AG04450 (cell line): ENCODE measurements around the gene NEURL2. TPM values are rescaled to one million over a fixed set of nuclear protein-coding genes. Genes with fewer than 3 reads are reported as not detected.
"Not testable (repeated sequence)": the region's sequence is repeated elsewhere in the genome, so short reads cannot be mapped to it uniquely, and the experiment has no call there.

Experiments
- CTCF ChIA-PET: fragments of 300-600, 350-600 bp; formaldehyde crosslinking; extraction: SDS; loops from one replicate; lab custom pipeline; 2022; ENCODE audit warnings: antibody characterized with exemption, inconsistent platforms; lab: Charles Lee
- POLR2A ChIA-PET: fragments of 350-600 bp; formaldehyde crosslinking; extraction: SDS; loops from one replicate; lab custom pipeline; 2021; ENCODE audit warnings: antibody characterized with exemption, inconsistent platforms; lab: Yijun Ruan, JAX
- DNase-seq: peaks from one replicate; pipeline ENCODE4 v3.0.0-alpha.2; 2011; ENCODE audit warnings: low read depth, low spot score
- H3K27ac ChIP-seq: one replicate; pipeline ENCODE4 v1.5.1; 2012; ENCODE audit warnings: low read depth, low read length, control low read depth
- H3K27me3 ChIP-seq: one replicate; pipeline ENCODE4 v1.6.0; 2012; ENCODE audit warnings: low read length; ENCODE audit not compliant: control insufficient read depth, insufficient read depth
- H3K4me3 ChIP-seq: 2 replicates; pipeline ENCODE4 v1.5.1; 2011; ENCODE audit warnings: mild to moderate bottlenecking, low read depth, low read length, control low read depth
- H3K9me3 ChIP-seq: 2 replicates; pipeline ENCODE4 v1.5.1; 2012; ENCODE audit warnings: low read length; ENCODE audit not compliant: control insufficient read depth, insufficient read depth
- CTCF ChIP-seq: IDR thresholded peaks from 2 replicates; pipeline ENCODE4 v1.5.1; 2011; ENCODE audit warnings: low read depth, low read length, control low read depth, inconsistent platforms
- polyA plus RNA-seq: library from polyadenylated mRNA; depleted of rRNA; stranded (reverse); fragments of >200 nt; gene quantifications from 2 replicates; pipeline ENCODE4 v1.2.3, GENCODE V29; 2011

Gene NEURL2
- polyA plus RNA-seq, 1 experiment, result 1.1 TPM

- peak; percentile 21; the same call in 1 of the 2 replicates for TF ChIP-seq CTCF
- ChIA-PET CTCF (interaction anchor here (0.5 to 2.8 kb wide), 7 partner anchors 9 to 54 kb away, joined by 3 to 19 read pairs (median 3); no protein-coding TSS in a partner anchor), POLR2A (interaction anchor here (0.7 to 5.1 kb wide), 14 partner anchors 8 to 154 kb away, joined by 3 to 57 read pairs (median 8); partner anchors contain the start of genes CTSA, NEURL2 and PLTP)
- H3K27ac ChIP-seq, result peak overlapping the region; percentile 98
- no peak for DNase-seq
- no peaks in the 10 kb centered on the region for H3K27me3 ChIP-seq
- no peaks in the 10 kb centered on the region; the same call in 1 of the 2 replicates for H3K9me3 ChIP-seq
- H3K4me3 ChIP-seq, result peak overlapping the region; percentile 92
These were observed 42.4 kb upstream of the NEURL2 start for GRCh38 chr20:45933266-45934045.

- DNase-seq, H3K27ac ChIP-seq, H3K4me3 ChIP-seq, H3K27me3 ChIP-seq, H3K9me3 ChIP-seq: not testable (repeated sequence)
- ChIA-PET CTCF (interaction anchor here (1.2 to 1.6 kb wide), 2 partner anchors 38 to 132 kb away, joined by 3 to 6 read pairs; no protein-coding TSS in a partner anchor), POLR2A (interaction anchor here (1.0 kb wide), 1 partner anchor 12 kb away, joined by 4 read pairs; no protein-coding TSS in a partner anchor)
These were observed 40.7 kb upstream of the NEURL2 start for GRCh38 chr20:45931680-45932079.

GRCh38 chr20:45927071-45927878 lies 36.3 kb upstream of the NEURL2 start:
- no peak for TF ChIP-seq CTCF
- H3K27ac ChIP-seq, result no peak overlapping the region
- H3K27me3 ChIP-seq, result no peaks in the 10 kb centered on the region
- ChIA-PET CTCF (interaction anchor here (0.8 to 1.1 kb wide), 3 partner anchors 37 to 43 kb away, joined by 3 to 5 read pairs (median 4); no protein-coding TSS in a partner anchor), POLR2A (interaction anchor here (1.1 to 4.1 kb wide), 2 partner anchors 7 to 101 kb away, joined by 3 to 47 read pairs; partner anchors contain the start of gene PCIF1)
- no peak overlapping the region for H3K4me3 ChIP-seq
- H3K9me3 ChIP-seq, result no peaks in the 10 kb centered on the region
- no peak for DNase-seq

- ChIA-PET CTCF (interaction anchor here (1.1 kb wide), 1 partner anchor 37 kb away, joined by 3 read pairs; no protein-coding TSS in a partner anchor), POLR2A (interaction anchor here (4.1 kb wide), 1 partner anchor 8 kb away, joined by 47 read pairs; the partner anchor contains the start of gene PCIF1)
- no peak for TF ChIP-seq CTCF
- H3K27ac ChIP-seq, result no peak overlapping the region
- DNase-seq, result no peak
- H3K4me3 ChIP-seq, result no peak overlapping the region
- H3K27me3 ChIP-seq, result no peaks in the 10 kb centered on the region
- H3K9me3 ChIP-seq, result no peaks in the 10 kb centered on the region
These were observed 35.7 kb upstream of the NEURL2 start for GRCh38 chr20:45926731-45927070.
